GM12892 (cell line): ENCODE measurements around the gene MFNG.

ENCODE experiments used
- POLR2A ChIP-seq: IDR thresholded peaks from 2 replicates; pipeline ENCODE4 v1.6.1; 2011; ENCODE audit warnings: low read depth, low read length, control low read depth
- TAF1 ChIP-seq: IDR thresholded peaks from 2 replicates; pipeline ENCODE4 v1.6.1; 2011; ENCODE audit warnings: low read depth, mild to moderate bottlenecking, control low read depth, low read length, borderline replicate concordance

- TF ChIP-seq TAF1 (no peak), POLR2A (no peak)
Observed at GRCh38 chr22:37516456-37516855, 30.3 kb upstream of the MFNG start.
